H7 (cell line): ENCODE measurements around the gene SLC51B. TPM values are rescaled to one million over a fixed set of nuclear protein-coding genes. Genes with fewer than 3 reads are reported as not detected.

Experiments used
- DNase-seq: peaks from one replicate; pipeline ENCODE4 v3.0.0; 2012
- H3K27me3 ChIP-seq: 2 replicates; pipeline ENCODE4 v1.6.0; 2011; ENCODE audit warnings: mild to moderate bottlenecking, low read length; ENCODE audit not compliant: control insufficient read depth, insufficient read depth
- H3K36me3 ChIP-seq: replicated peaks from 2 replicates; pipeline ENCODE4 v1.5.1; 2011; ENCODE audit warnings: low read length; ENCODE audit not compliant: control insufficient read depth, insufficient read depth
- H3K4me3 ChIP-seq: 2 replicates; pipeline ENCODE4 v1.5.1; 2011; ENCODE audit warnings: low read depth, mild to moderate bottlenecking, control low read depth, low read length, moderate library complexity; ENCODE audit not compliant: insufficient read depth
- total RNA-seq: library from RNA; depleted of rRNA; stranded (reverse); fragments of >200 nt; shearing (Covaris generic); gene quantifications from 2 replicates; pipeline ENCODE4 v1.2.3, GENCODE V29; 2014; rRNA removed

SLC51B gene
- total RNA-seq, 1 experiment from 2014 or later = not detected

- DNase-seq = peak; percentile 84
- no peaks in the 10 kb centered on the region; the same call in 1 of the 2 replicates for H3K36me3 ChIP-seq
- peak overlapping the region; percentile 35 for H3K4me3 ChIP-seq
- H3K27me3 ChIP-seq = peaks cover 2% of the 10 kb centered on the region; the same call in 1 of the 2 replicates
Observed at GRCh38 chr15:65101891-65102708, 56.9 kb downstream of the SLC51B start.

- H3K4me3 ChIP-seq = no peak overlapping the region
- H3K36me3 ChIP-seq = no peaks in the 10 kb centered on the region; the same call in 1 of the 2 replicates
- peaks cover 2% of the 10 kb centered on the region; the same call in 1 of the 2 replicates for H3K27me3 ChIP-seq
- no peak for DNase-seq
Observed at GRCh38 chr15:65102912-65103311, 57.7 kb downstream of the SLC51B start.

Other genes with a start within 250 kb of the SLC51B start
- 100 and 124 TPM in 2 replicates for gene PIF1, start 219.7 kb upstream of the SLC51B start, total RNA-seq
- gene PLEKHO2, start 203.5 kb upstream of the SLC51B start, total RNA-seq = 14.5 and 17.0 TPM in 2 replicates
- 4.8 and 4.9 TPM in 2 replicates for gene ANKDD1A, start 133.5 kb upstream of the SLC51B start, total RNA-seq
- gene SPG21, start 55.5 kb upstream of the SLC51B start, total RNA-seq = 53.2 and 59.9 TPM in 2 replicates
- gene MTFMT, start 15.7 kb upstream of the SLC51B start, total RNA-seq = 28.2 and 32.3 TPM in 2 replicates
- 20.9 and 22.1 TPM in 2 replicates for gene RASL12, start 22.6 kb downstream of the SLC51B start, total RNA-seq
- 0.17 TPM in 1 of 2 replicates, not detected in the other for gene KBTBD13, start 31.4 kb downstream of the SLC51B start, total RNA-seq
- gene UBAP1L, start 69.8 kb downstream of the SLC51B start, total RNA-seq = 0.14 and 1.6 TPM in 2 replicates
- 15.5 and 16.1 TPM in 2 replicates for gene PDCD7, start 88.4 kb downstream of the SLC51B start, total RNA-seq
- 34.2 and 58.3 TPM in 2 replicates for gene CLPX, start 140.0 kb downstream of the SLC51B start, total RNA-seq
- gene CILP, start 166.1 kb downstream of the SLC51B start, total RNA-seq = not detected in 2 replicates
- gene PARP16, start 241.5 kb downstream of the SLC51B start, total RNA-seq = 5.9 and 11.3 TPM in 2 replicates